ENCODE results near the gene KLK15. TPM values are rescaled to one million over a fixed set of nuclear protein-coding genes. Genes with fewer than 3 reads are reported as not detected.
"Not testable (repeated sequence)": the region's sequence is repeated elsewhere in the genome, so short reads cannot be mapped to it uniquely, and the experiment has no call there.

The KLK15 gene
- total RNA-seq, 1 donor from 2014 or later: not detected

- Mint-ChIP-seq H3K36me3 (ENCODE audit: unreplicated experiment) (no peaks in the 10 kb centered on the region), H3K4me3 (ENCODE audit: unreplicated experiment) (no peak overlapping the region), H3K9me3 (ENCODE audit: unreplicated experiment) (no peaks in the 10 kb centered on the region), H3K4me1 (ENCODE audit: unreplicated experiment) (peaks cover 10% of the 10 kb centered on the region), H3K27ac (ENCODE audit: unreplicated experiment) (no peak overlapping the region), H3K27me3 (ENCODE audit: unreplicated experiment) (peaks cover 15% of the 10 kb centered on the region)
- DNase-seq (ENCODE audit: extremely low spot score, unreplicated experiment): no peak
- TF ChIP-seq, protein P1, sequence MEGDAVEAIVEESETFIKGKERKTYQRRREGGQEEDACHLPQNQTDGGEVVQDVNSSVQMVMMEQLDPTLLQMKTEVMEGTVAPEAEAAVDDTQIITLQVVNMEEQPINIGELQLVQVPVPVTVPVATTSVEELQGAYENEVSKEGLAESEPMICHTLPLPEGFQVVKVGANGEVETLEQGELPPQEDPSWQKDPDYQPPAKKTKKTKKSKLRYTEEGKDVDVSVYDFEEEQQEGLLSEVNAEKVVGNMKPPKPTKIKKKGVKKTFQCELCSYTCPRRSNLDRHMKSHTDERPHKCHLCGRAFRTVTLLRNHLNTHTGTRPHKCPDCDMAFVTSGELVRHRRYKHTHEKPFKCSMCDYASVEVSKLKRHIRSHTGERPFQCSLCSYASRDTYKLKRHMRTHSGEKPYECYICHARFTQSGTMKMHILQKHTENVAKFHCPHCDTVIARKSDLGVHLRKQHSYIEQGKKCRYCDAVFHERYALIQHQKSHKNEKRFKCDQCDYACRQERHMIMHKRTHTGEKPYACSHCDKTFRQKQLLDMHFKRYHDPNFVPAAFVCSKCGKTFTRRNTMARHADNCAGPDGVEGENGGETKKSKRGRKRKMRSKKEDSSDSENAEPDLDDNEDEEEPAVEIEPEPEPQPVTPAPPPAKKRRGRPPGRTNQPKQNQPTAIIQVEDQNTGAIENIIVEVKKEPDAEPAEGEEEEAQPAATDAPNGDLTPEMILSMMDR (IDR thresholded peaks at IDR 0.05): no peak
These were observed 48.0 kb downstream of the KLK15 start for GRCh38 chr19:50785329-50785728.

DNA sequence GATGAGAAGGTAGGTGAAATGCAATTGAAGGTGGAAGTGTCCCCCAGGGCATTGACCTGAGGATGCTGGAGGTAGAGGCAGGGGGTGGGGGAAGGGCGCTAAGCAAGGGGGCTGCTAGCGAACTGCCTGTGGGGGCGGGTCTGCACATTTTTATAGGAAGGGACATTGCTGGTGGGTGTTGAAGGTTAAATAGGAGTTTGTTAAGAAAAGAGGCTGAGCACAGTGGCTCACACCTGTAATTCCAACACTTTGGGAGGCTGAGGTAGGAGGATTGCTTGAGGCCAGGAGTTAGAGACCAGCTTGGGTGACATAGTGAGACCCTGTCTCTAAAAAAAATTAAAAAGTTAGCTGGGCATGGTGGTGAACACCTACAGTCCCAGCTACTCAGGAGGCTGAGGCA is 48.7 kb downstream of the KLK15 start:
- H3K27ac Mint-ChIP-seq (ENCODE audit: unreplicated experiment): no peak overlapping the region
- H3K36me3 Mint-ChIP-seq (ENCODE audit: unreplicated experiment): no peaks in the 10 kb centered on the region
- DNase-seq (ENCODE audit: extremely low spot score, unreplicated experiment): no peak
- H3K4me3 Mint-ChIP-seq (ENCODE audit: unreplicated experiment): no peak overlapping the region
- TF ChIP-seq, protein P1 (IDR thresholded peaks at IDR 0.05): no peak
- no peaks in the 10 kb centered on the region for H3K9me3 Mint-ChIP-seq (ENCODE audit: unreplicated experiment)
- peaks cover 21% of the 10 kb centered on the region for H3K27me3 Mint-ChIP-seq (ENCODE audit: unreplicated experiment)
- H3K4me1 Mint-ChIP-seq (ENCODE audit: unreplicated experiment): peaks cover 10% of the 10 kb centered on the region

DNA sequence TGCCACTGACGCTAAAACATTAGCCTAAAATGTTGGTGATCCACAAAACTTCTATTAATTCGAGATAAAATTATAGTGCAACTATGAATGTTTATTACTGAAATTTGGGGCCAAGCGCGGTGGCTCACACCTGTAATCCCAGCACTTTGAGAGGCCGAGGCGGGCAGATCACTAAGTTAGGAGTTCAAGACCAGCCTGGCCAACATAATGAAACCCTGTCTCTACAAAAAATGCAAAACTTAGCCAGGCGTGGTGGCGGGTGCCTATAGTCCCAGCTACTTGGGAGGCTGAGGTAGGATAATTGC is 49.6 kb downstream of the KLK15 start:
- H3K27ac Mint-ChIP-seq (ENCODE audit: unreplicated experiment); H3K4me3 Mint-ChIP-seq (ENCODE audit: unreplicated experiment); H3K9me3 Mint-ChIP-seq (ENCODE audit: unreplicated experiment); H3K36me3 Mint-ChIP-seq (ENCODE audit: unreplicated experiment); DNase-seq (ENCODE audit: extremely low spot score, unreplicated experiment): not testable (repeated sequence)
- peaks cover 10% of the 10 kb centered on the region for H3K4me1 Mint-ChIP-seq (ENCODE audit: unreplicated experiment)
- H3K27me3 Mint-ChIP-seq (ENCODE audit: unreplicated experiment): peaks cover 30% of the 10 kb centered on the region

GRCh38 chr19:50780753-50781435 is 52.5 kb downstream of the KLK15 start:
- no peak overlapping the region for H3K4me3 Mint-ChIP-seq (ENCODE audit: unreplicated experiment)
- H3K27ac Mint-ChIP-seq (ENCODE audit: unreplicated experiment): no peak overlapping the region
- H3K27me3 Mint-ChIP-seq (ENCODE audit: unreplicated experiment): peaks cover 47% of the 10 kb centered on the region
- TF ChIP-seq, protein P1 (IDR thresholded peaks at IDR 0.05): no peak
- no peak for DNase-seq (ENCODE audit: extremely low spot score, unreplicated experiment)
- no peaks in the 10 kb centered on the region for H3K9me3 Mint-ChIP-seq (ENCODE audit: unreplicated experiment)
- peaks cover 18% of the 10 kb centered on the region for H3K4me1 Mint-ChIP-seq (ENCODE audit: unreplicated experiment)
- H3K36me3 Mint-ChIP-seq (ENCODE audit: unreplicated experiment): no peaks in the 10 kb centered on the region

DNA sequence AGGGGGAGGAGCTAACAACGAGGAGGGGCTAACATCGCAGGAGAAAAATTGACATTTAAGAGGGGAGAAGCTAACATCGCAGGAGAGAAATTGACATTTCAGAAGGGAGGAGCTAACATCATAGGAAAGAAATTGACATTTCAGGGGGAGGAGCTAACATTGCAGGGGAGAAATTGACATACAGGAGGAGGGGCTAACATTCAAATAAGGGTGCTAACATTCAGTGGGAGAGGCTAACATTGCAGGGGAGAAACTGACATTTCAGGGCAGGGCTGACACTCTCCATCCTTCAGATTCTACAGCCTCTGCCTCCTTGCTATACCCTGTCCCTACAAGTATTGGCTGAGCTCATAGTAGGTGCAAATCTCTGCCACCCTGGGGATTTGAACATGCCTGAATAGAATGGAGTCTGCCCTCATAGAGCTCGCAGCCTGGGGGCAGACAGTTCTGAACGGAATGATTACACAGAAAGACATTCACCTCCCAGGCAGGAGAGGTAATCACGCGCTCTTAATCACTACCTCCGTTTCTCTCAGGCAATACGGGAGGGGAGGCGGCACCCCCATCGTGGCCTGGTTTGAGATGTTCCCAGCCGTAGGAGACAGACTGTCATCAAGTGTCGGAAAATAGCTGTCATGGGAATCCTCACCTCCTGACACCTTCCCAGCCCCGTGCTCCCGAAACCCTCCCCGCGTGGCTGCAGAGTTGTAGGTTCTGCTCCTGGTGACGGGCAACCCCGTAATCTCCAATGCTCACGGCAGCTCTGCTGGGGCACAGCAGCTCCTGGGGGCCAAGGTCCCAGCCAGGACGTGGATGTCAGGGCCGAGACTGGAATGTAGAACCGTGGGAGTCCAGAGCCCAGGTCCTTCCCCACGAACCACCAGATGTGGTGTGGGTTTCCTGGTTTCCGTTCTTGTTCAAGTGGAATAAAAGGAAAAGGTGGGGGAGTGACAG is 53.6 kb downstream of the KLK15 start:
- no peaks in the 10 kb centered on the region for H3K9me3 Mint-ChIP-seq (ENCODE audit: unreplicated experiment)
- H3K4me1 Mint-ChIP-seq (ENCODE audit: unreplicated experiment): peaks cover 18% of the 10 kb centered on the region
- H3K27ac Mint-ChIP-seq (ENCODE audit: unreplicated experiment): no peak overlapping the region
- peaks cover 47% of the 10 kb centered on the region for H3K27me3 Mint-ChIP-seq (ENCODE audit: unreplicated experiment)
- TF ChIP-seq, protein P1 (IDR thresholded peaks at IDR 0.05): no peak
- no peak for DNase-seq (ENCODE audit: extremely low spot score, unreplicated experiment)
- H3K36me3 Mint-ChIP-seq (ENCODE audit: unreplicated experiment): no peaks in the 10 kb centered on the region
- H3K4me3 Mint-ChIP-seq (ENCODE audit: unreplicated experiment): no peak overlapping the region

Data from osteocyte (in vitro differentiated cells).